COR-L47 (cell line): ENCODE data around the gene PRDM10.

ENCODE experiments used
- DNase-seq: peaks from one replicate; lab custom pipeline; 2025; lab: John Stamatoyannopoulos, UW

The PRDM10 gene

DNA sequence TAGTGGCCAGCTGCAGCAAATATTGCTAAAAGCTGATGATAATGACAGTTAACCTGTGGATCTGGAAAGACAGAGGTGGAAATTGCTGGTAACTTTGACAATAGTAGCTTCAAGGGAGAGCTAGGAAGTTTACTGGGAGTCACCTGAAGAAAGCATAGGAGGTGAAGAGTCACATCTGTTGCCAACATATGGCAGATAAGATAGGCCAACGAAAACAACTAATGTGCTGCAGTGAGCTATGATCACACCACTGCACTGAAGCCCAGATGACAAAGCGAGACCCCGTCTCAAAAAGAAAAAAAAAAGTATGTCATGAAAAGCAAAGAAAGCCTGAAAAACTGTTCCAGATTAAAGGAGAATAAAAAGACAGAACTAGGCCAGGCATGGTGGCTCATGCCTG, 4.3 kb upstream of the PRDM10 start:
- DNase-seq = no peak

DNA sequence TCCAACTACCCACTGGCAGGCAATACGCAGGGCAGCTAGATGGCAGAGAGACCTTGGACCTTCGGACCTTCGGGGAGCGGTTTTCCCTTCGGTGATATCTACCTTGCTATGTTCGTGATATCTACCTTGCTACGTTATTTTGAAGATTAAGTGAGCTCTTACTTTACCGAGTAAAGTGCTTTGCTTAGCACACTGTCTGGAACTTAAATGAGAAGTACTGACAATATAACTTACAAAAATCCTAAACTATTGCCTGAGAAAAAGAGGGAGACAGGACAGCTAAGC, 1.0 kb upstream of the PRDM10 start:
- DNase-seq = no peak

DNA sequence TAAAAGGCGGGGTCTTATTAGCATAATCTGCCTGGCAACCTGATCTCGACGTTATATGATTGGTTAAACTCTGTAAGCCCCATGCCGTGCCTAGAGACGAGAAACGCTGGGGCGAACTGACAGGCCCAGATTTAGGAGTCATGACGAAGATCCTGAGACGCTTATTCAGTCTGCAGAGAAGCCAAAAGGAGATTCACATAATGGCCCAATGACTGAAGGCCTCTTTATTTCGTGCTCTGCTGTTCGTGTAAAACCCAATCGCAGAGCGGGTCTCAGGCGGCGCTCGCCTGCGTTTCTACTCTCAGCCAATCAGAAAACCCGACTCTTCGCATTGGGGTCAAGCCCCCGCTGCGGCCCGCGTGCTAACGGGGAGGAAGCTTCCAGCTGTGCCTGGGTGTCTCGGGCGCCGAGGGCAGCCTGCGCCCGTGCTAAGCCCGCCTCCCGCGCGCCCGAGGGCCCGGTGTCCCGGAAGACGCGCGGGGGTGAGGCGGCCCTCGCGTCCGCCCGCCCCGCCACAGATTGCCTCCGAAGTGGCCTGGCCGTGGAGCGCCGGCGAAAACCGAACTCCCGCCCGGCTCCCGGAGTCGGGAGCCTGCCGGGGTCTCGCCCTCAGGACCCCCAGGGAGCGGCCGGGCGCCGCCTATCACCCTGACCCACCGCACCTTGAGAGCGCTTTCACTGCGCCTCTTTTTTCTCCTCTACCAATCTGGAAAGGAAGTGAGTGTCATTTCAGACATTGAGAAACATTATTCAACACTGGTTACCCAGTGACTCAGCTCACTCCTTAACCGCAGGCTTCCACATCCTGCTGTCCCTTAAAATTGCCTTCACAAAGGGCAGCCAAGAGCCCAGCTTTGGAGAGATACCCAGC, 446 bp upstream of the PRDM10 start:
- DNase-seq = peak; percentile 98

DNA sequence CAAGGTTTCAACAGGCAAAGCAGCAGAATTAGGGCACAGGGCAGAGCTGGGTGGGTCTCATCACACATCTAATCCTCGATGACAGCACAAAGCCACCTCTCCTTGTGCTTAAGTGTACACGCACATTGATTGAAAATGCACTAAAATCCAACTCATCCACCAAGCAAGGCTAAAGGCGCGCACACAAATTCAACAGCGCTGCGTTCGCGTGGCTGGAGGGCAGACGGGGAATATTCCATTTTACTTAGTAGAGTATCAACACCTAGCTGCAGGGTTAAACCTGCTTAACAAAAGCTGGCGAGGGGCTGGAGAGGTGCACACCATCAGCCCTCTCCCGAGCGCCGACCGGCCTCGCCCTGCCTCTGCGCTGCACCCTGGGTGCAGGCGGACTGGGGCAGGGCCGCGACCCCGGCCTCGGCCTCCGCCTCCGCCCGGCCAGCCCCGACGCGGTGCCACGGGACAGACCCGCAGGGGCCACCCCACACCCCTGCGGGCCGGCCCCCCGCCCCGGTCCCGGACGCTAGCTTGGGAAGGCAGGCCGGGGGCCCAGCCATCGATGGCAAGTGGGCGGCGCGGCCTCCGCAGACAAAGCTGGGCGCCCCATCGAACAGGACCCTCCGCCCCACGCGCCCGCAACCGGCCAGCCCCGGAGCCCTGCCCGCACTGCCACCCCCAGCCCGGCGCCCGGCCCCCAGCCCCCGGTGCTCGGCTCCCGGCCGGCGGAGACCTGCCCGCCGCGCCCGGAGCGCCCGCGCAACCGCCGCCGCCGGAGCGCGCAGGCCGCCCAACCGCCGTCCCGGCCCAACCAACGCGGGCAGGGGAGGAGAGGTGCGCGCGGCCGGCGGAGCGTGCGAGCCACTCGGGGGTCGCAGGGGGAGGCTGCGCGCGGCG, 929 bp downstream of the PRDM10 start:
- DNase-seq = peak; percentile 13

DNA sequence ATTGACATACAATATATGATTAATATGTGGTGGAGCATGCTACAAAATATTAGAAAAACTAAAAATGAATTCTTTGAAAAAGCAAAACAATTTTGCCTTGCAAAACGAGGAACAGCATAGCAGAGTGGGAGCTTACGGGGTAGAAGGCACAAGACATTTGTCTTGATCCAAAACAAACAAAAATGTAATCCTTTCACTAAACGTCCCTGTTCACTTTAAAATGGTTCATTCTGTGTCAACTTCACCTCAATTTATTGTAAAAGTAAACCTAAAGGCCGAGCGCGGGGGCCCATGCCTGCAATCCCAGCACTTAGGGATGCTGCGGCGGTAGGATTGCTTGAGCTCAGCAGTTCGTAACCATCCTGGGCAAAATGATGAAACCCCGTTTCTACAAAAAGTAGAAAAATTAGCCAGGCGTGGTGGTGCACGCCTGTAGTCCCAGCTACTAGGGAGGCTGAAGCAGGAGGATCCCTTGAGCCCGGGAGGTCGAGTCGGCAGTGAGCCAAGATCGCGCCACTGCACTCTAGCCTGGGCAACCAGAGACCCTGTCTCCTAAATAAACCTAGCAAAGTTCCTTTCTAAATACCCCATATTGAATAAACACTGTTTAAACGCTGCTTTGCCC, 2.0 kb downstream of the PRDM10 start:
- no peak for DNase-seq

DNA sequence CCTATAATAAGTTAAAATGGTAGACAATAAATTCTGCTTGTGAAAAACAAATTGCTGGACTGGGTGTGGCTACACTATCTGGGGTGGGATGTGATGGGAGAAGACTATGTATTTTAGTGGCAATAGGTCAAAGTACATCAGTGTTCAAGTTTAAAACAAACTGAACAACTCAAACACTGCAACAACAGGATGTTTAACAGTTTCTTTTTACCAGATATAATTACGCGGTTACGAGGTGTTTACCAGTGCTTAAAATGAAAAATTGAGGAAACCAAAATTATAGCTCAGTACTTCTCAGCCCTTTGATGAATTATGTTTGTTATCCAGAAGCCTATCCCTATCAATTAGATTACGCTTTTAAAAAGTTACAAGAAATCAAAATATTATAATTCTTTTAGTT, 3.2 kb downstream of the PRDM10 start:
- DNase-seq = no peak

DNA sequence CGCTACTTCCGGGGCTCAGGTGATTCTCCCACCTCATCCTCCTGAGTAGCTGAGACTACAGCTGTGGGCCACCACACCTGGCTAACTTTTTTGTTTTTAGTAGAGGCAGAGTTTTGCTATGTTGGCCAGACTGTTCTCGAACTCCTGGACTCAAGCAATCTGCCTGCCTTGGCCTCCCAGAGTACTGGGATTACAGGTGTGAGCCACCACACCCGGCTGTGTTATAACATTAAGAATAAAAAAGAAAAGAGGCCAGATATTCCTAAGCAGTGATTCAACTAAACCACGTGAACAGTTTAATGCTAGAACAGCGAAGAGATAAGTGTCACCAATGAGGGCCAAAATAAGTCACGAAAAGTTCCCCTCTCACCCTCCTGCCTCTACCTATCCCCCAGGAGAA, 3.7 kb downstream of the PRDM10 start:
- DNase-seq = no peak

DNA sequence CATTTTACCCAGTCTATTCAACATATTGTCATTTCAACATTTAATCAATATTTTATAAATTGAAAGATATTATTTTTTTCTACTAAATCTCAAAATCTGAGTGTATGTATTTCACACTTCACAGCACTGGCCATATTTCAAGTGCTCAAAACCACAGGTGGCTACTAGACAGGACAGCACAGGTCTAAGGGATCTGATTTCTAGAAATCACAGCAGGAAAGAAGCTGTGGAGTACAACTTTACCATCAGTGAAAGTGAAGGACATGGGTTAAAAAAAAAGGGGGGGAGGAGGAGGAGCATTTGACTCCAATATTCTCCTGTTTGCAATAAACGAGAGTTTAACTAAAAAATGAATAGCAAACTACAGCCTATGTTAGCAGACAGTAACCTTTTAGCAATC, 4.5 kb downstream of the PRDM10 start:
- DNase-seq = no peak

DNA sequence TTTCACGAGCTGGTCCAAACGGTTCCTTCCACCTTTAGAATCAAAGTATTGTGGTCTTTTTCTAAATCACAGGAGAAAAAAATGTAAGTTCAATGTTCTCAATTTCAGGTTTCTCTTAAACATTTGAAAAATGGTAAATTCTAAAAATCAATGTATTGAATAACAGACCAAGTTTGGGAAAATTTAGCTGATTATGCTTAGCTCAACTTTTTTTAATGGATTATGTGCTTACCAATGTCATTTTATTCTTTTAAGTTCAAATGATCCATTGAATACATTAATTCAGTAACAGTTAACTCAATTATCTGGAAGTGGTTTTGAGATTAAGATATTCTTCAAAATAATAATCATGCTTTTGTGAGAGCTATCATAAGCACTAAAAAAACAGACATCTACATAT, 5.1 kb downstream of the PRDM10 start:
- DNase-seq = no peak

DNA sequence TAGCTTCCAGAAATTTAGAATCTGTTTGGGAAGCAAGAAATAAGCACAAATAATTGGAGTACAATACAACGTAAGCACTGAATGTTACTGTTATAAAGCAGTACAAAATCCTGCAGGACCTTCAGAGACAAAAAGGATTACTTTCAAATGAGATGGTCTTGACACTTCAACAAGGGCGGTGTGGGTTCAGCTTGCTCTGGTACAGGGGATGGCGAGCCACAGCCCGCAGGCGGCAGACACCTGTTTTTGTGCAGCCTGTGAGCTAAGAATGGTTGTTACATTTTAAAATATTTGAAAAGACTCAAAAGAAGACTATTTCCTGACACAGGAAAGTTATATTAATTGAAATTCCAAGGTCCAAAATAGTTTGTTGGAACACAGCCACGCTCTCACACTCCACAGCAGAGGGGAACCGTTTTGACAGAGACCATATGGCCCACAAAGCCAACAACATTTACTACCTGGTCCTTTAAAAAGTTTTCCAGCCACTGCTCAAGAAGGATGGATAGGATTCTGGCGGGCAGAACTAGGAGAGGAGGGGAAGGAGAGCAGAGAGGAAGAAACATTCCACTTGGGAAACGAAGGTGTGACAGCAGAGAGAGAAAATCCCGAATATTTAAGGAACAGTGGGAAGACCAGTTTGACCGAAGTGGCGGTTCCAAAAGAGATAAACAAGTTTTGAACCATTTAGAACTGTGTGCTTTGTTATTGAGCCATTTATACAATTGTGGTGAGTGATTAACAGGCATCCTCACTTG, 6.3 kb downstream of the PRDM10 start:
- DNase-seq = no peak

DNA sequence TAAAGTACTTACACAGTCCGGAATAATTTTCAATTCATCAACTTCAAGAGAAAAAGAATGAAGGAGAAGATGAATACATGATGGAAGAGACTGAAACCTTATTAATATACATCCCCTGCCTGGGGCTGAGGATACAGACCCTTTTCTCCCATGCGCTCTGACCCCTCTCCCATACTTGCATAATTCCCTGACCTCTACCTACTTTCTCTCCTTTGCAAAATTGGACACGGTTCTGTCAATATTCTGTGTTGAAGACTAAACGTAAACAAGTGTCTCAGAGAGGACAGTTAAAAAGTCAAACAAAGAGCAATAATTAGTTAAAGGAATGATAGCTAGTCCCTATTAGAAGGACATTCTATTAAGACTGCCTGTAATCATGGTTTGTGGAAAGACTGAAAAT, 7.5 kb downstream of the PRDM10 start:
- DNase-seq = no peak

DNA sequence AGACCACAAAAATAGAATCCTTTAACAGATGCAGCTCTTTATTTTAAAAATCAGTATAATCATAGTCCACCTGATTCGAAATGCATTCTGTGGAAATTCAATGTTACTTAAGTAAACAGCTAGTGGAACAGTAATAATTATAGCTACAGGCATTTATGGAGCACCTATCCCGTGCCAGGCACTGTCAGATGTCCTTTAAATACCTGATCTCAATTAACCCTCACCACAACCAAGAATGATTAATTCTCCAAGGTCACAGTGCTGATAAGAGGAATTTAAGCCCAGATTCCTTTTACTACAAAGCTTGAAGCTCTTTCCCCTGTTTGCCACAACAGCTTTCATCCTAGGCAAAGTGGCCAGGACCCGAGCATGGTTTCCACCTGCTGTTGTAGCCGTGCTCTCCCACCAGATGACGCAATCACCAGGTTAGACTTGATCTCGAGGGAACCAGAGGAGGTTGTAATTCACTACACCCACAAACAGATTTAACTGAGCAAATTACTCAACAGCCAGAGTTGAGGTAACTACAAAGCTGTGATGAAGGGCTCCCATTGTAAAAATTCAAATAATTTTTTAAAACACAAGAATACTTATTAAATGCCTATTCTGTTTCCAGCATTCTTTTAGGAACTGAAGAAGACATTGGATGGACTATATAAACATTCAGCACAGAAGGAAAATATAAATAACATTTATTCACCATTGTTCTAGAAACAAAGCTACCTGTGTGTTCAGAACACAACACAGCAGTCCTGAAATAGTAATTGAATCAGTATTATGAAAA, 10.3 kb downstream of the PRDM10 start:
- DNase-seq = peak; percentile 60

DNA sequence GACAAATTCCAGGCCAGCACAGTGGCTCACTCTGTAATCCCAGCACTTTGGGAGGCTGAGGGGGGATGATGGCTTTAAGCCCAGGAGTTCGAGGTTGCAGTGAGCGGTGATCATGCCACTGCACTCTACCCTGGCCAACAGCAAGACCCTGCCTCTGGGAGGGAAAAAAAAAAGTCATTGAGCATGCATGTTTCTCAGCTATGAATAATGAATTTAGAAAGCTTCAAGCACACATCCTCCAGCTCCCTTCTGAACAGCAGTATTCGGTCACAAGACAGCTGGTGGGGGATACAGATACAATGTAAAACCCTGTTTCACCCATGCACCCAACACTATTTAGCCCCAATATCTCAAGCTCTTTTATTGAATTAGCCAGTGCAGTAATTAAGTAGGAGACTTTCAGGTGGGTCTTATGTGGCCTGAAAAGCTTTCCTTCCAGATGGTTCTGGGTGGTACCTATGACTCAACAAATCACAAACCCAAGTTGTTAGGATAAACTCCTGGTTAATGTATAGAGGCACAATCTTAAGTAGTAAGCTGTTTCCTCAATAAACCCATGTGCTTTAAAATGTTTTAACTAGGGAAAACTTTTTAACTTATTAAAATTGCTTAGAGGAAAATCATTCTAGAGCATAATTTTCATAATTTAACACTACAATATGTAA, 13.4 kb downstream of the PRDM10 start:
- no peak for DNase-seq

DNA sequence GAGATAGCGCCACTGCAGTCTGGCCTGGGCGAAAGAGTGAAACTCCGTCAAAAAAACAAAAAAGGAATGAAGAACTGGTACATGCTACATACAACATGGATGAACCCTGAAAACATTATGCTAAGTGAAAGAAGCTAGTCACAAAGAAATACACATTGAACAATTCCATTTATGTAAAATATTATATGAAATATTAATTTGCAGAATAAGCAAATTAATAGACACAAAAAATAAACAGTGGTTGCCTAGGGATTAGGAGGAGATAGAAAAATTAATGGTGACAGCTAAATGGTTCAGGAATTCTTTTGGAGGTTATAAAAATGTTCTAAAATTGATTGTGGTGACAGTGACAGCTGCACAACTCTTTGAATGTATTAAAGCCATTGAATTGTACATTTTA, 14.7 kb downstream of the PRDM10 start:
- DNase-seq = no peak

DNA sequence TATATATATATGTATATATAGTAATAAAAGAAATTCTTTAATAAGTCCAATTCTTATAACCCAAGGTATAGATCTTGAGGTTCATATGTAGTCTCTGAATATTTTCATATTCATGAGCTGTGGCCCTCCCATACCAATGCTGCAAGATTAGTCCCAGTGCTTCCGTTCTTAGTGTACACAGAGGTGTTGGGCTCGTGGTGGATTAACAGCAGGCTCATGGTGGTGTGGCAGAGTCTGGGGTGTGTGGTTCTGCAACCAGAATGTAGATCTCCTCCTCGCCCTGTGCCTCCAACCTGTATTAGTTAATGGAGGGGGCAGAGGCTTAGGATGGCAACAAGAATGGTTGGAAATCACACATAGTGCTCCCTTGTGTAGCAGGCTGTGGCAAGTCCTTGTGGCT, 16.8 kb downstream of the PRDM10 start:
- DNase-seq = no peak

DNA sequence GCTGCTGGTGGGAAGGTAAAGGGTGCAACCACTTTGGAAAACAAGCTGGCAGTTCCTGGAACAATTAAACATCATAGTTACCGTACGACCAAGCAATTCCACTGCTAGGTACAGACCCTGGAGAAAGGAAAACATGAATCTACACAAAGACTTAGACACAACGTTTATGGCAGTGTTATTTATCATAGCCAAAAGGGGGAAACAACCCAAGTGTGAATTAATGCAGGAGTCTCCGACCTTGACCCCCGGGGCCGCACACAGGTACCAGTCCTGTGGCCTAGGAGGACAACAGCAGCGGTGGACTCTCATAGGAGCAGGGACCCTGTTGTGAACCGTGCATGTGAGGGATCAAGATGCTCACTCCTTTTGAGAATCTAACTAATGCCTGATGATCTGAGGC, 22.5 kb downstream of the PRDM10 start:
- no peak for DNase-seq

DNA sequence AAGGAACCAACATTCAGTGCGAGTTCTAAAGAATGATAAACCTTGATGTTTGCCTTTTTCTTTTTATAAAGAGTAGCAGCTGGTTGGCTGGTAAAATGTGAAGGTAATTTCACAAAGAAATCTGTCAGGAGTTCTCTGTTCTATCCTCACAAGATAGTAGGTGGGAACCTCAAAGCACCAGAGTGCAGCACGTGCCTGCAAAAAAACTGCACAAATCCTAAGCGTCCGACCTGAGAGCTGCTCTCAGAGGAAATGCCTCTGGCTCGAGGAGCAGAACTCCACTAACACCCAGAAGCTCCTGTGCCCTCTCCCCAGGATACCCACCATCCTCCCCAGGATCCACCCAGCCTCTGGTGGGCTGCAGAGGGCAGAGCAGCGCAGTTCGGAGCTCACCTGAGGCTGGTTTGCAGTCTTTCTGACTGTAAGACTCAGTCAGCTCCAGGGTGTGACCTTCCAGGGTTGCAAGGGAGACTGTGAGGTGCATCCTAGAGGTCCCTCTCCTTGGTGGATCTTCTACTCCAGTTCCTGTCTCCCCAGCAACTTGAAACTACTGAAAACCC, 23.5 kb downstream of the PRDM10 start:
- no peak for DNase-seq

DNA sequence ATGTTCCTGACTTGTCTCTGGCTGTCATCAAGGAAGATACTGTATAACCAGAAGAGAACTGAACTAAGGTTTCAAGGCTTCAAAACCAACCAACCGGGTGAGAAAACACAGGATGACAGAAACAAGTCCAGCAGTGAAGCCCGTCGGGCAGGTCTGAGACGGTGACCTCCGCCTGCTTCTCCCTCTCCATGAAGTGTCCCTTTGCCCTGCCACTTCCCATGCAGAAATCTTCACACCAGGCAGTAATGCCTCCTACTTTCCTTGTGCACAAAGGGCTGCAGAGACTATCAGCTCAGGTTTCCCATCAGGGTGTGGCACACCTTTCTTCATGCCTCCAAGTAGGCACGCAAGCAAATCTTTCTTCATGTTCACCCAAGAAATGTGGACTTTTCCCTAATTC, 24.2 kb downstream of the PRDM10 start:
- DNase-seq = no peak

DNA sequence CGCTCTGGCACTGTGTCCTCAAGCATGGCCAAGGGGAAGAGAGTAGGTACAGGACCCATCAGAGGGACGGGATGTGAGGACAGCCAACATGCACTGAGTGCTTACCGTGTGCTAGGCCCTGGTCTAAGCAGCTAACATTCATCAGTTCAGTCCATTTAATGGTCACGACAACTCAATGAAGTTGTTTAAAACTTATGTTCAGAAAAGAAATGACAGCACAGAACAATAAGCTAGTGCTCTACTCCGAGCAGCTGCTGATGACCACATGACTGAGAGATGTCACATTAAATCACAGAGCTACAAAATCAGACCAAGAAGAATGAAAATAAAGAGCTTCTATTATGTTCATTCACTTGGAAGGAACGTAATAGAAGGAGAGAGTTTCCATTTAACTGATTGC, 26.3 kb downstream of the PRDM10 start:
- no peak for DNase-seq

DNA sequence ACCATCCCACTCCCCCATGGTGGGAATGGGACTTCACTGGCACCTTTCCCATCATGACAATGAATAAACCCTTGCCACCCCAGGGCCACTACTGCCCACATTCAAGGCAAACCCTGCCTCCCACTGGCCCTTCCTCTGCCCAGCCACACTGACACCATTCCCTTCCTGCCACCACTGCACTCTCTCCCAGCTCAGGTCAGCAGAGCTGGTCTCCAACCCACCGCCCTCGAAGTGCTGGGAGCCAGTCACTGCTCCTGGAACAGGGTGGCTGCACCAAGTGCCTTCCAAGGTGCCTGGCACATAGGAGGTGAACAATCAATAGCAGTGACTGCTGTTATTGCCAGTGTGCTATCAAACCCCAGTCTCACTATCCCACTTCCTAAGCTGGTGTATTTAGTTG, 27.1 kb downstream of the PRDM10 start:
- no peak for DNase-seq

DNA sequence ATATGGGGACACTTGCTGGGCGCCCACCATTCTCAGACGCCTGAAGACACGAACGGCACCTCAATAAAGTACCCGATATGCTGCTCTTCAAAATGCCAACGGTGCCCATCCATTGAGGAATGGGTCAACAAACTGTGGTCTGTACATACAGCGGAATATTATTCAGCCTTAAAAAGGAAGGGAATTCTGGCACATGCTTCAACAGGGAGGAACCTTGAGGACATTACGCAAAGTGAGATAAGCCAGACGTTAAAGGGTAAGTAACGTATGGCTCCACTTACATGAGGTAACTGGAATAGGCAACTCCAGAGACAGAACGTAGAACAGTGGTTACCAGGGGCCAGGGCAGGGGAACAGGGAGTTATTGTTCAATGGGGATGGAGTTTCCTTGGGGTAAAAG, 28.0 kb downstream of the PRDM10 start:
- DNase-seq = no peak
